RPMI8226 (cell line): Measurements from ENCODE around the gene PSPH.
"Not testable (repeated sequence)": the region's sequence is repeated elsewhere in the genome, so short reads cannot be mapped to it uniquely, and the experiment has no call there.

Source experiments
- DNase-seq: peaks from one replicate; pipeline ENCODE4 v3.0.0-alpha.2; 2015

Gene PSPH

GRCh38 chr7:56062382-56062781, 11.1 kb upstream of the PSPH start:
- DNase-seq: no peak

GRCh38 chr7:56053993-56054392, 2.7 kb upstream of the PSPH start:
- no peak for DNase-seq

- DNase-seq: no peak
These were observed 2.1 kb upstream of the PSPH start for GRCh38 chr7:56053379-56053778.

- no peak for DNase-seq
These were observed 248 bp downstream of the PSPH start for GRCh38 chr7:56051053-56051338.

- peak; percentile 15 for DNase-seq
These were observed 2.5 kb downstream of the PSPH start for GRCh38 chr7:56048763-56049162.

GRCh38 chr7:56048245-56048644, 3.0 kb downstream of the PSPH start:
- DNase-seq: no peak

GRCh38 chr7:56047446-56048116, 3.7 kb downstream of the PSPH start:
- not testable (repeated sequence) for DNase-seq

- no peak for DNase-seq
These were observed 4.4 kb downstream of the PSPH start for GRCh38 chr7:56046721-56047445.

GRCh38 chr7:56045758-56046157, 5.5 kb downstream of the PSPH start:
- not testable (repeated sequence) for DNase-seq

- DNase-seq: no peak
These were observed 10.5 kb downstream of the PSPH start for GRCh38 chr7:56040730-56041129.

GRCh38 chr7:56033671-56034432, 17.4 kb downstream of the PSPH start:
- peak; percentile 83 for DNase-seq

- DNase-seq: not testable (repeated sequence)
These were observed 18.7 kb downstream of the PSPH start for GRCh38 chr7:56032578-56032977.

GRCh38 chr7:56031556-56031955, 19.7 kb downstream of the PSPH start:
- not testable (repeated sequence) for DNase-seq

GRCh38 chr7:56030340-56030739, 20.9 kb downstream of the PSPH start:
- DNase-seq: no peak

- no peak for DNase-seq
These were observed 22.2 kb downstream of the PSPH start for GRCh38 chr7:56028942-56029630.

GRCh38 chr7:56026538-56026937, 24.7 kb downstream of the PSPH start:
- DNase-seq: no peak

- DNase-seq: no peak
These were observed 27.7 kb downstream of the PSPH start for GRCh38 chr7:56023500-56023899.

GRCh38 chr7:56019501-56019900, 31.7 kb downstream of the PSPH start:
- no peak for DNase-seq

- DNase-seq: not testable (repeated sequence)
These were observed 34.2 kb downstream of the PSPH start for GRCh38 chr7:56017015-56017414.

GRCh38 chr7:56009695-56010094, 41.5 kb downstream of the PSPH start:
- DNase-seq: no peak

GRCh38 chr7:56007891-56008290, 43.4 kb downstream of the PSPH start:
- no peak for DNase-seq

GRCh38 chr7:56007167-56007652, 44.0 kb downstream of the PSPH start:
- DNase-seq: peak; percentile 24

GRCh38 chr7:56003749-56004148, 47.5 kb downstream of the PSPH start:
- DNase-seq: no peak
